ENCODE data around the gene TBC1D3B.
"Not testable (repeated sequence)": the region's sequence is repeated elsewhere in the genome, so short reads cannot be mapped to it uniquely, and the experiment has no call there.

TBC1D3B gene

GRCh38 chr17:36198831-36199465 is 22.5 kb upstream of the TBC1D3B start:
- DNase-seq, result no peak

GRCh38 chr17:36197387-36197703 is 20.9 kb upstream of the TBC1D3B start:
- no peak for DNase-seq

- DNase-seq, result no peak
Measured at GRCh38 chr17:36196131-36196486, 19.7 kb upstream of the TBC1D3B start.

GRCh38 chr17:36195434-36196130 is 19.1 kb upstream of the TBC1D3B start:
- DNase-seq, result no peak

GRCh38 chr17:36194832-36195433 is 18.5 kb upstream of the TBC1D3B start:
- DNase-seq, result not testable (repeated sequence)

- DNase-seq, result not testable (repeated sequence)
Measured at GRCh38 chr17:36194147-36194831, 17.9 kb upstream of the TBC1D3B start.

GRCh38 chr17:36193216-36193775 is 16.9 kb upstream of the TBC1D3B start:
- no peak for DNase-seq

- DNase-seq, result not testable (repeated sequence)
Measured at GRCh38 chr17:36190549-36191330, 14.3 kb upstream of the TBC1D3B start.

GRCh38 chr17:36189993-36190392 is 13.6 kb upstream of the TBC1D3B start:
- DNase-seq, result not testable (repeated sequence)

GRCh38 chr17:36188891-36189306 is 12.5 kb upstream of the TBC1D3B start:
- DNase-seq, result peak; percentile 27

GRCh38 chr17:36187943-36188665 is 11.7 kb upstream of the TBC1D3B start:
- DNase-seq, result not testable (repeated sequence)

GRCh38 chr17:36186810-36187763 is 10.7 kb upstream of the TBC1D3B start:
- not testable (repeated sequence) for DNase-seq

GRCh38 chr17:36185416-36185815 is 9.0 kb upstream of the TBC1D3B start:
- no peak for DNase-seq

- DNase-seq, result no peak
Measured at GRCh38 chr17:36184023-36184765, 7.8 kb upstream of the TBC1D3B start.

GRCh38 chr17:36183001-36183971 is 6.8 kb upstream of the TBC1D3B start:
- no peak for DNase-seq

- no peak for DNase-seq
Measured at GRCh38 chr17:36182176-36183000, 6.0 kb upstream of the TBC1D3B start.

GRCh38 chr17:36181446-36182175 is 5.2 kb upstream of the TBC1D3B start:
- DNase-seq, result not testable (repeated sequence)

Measured in NCI-H1436 treated with DMSO at 0.1 percent for 48 hours (cell line).